H9 (cell line): ENCODE data around the gene UGT1A6. TPM values are rescaled to one million over a fixed set of nuclear protein-coding genes. Genes with fewer than 3 reads are reported as not detected.

ENCODE experiments used
- DNase-seq: peaks from one replicate; pipeline ENCODE4 v3.0.0-alpha.2; 2017
- H2AFZ ChIP-seq: one replicate; pipeline ENCODE4 v1.6.1; 2013; ENCODE audit warnings: mild to moderate bottlenecking, low read length, control low read depth, moderate library complexity
- H2AK5ac ChIP-seq: 2 replicates; pipeline ENCODE4 v1.6.1; 2013; ENCODE audit warnings: low read length, control low read depth, mixed read lengths; ENCODE audit not compliant: insufficient read length
- H2BK120ac ChIP-seq: one replicate; pipeline ENCODE4 v1.6.1; 2013; ENCODE audit warnings: low read depth, mild to moderate bottlenecking, low read length, control low read depth, inconsistent platforms; ENCODE audit not compliant: poor library complexity, severe bottlenecking
- H2BK12ac ChIP-seq: 2 replicates; pipeline ENCODE4 v1.6.1; 2013; ENCODE audit warnings: low read length, control low read depth, mixed read lengths, low read depth; ENCODE audit not compliant: insufficient read length
- H2BK15ac ChIP-seq: 2 replicates; pipeline ENCODE4 v1.6.1; 2013; ENCODE audit warnings: low read depth, low read length, control low read depth
- H2BK20ac ChIP-seq: one replicate; pipeline ENCODE4 v1.6.1; 2013; ENCODE audit warnings: low read depth, mild to moderate bottlenecking, low read length, control low read depth, inconsistent platforms; ENCODE audit not compliant: poor library complexity, severe bottlenecking
- H2BK5ac ChIP-seq: 2 replicates; pipeline ENCODE4 v1.6.1; 2013; ENCODE audit warnings: low read length, control low read depth, mixed read lengths; ENCODE audit not compliant: insufficient read length
- H3K14ac ChIP-seq: 2 replicates; pipeline ENCODE4 v1.6.1; 2013; ENCODE audit warnings: low read length, control low read depth; ENCODE audit not compliant: insufficient read depth
- H3K18ac ChIP-seq: 2 replicates; pipeline ENCODE4 v1.6.1; 2013; ENCODE audit warnings: low read depth, mild to moderate bottlenecking, mixed read lengths, low read length, control low read depth; ENCODE audit not compliant: insufficient read length
- H3K23ac ChIP-seq: 2 replicates; pipeline ENCODE4 v1.6.1; 2013; ENCODE audit warnings: low read length, control low read depth, mixed read lengths, low read depth; ENCODE audit not compliant: insufficient read length
- H3K23me2 ChIP-seq: 2 replicates; pipeline ENCODE4 v1.6.1; 2013; ENCODE audit warnings: low read depth, mild to moderate bottlenecking, mixed read lengths, low read length, control low read depth; ENCODE audit not compliant: insufficient read length, poor library complexity, severe bottlenecking
- H3K27ac ChIP-seq: 2 replicates; pipeline ENCODE4 v1.5.1; 2013; ENCODE audit warnings: low read length, control low read depth, mixed read lengths, low read depth; ENCODE audit not compliant: insufficient read length
- H3K27me3 ChIP-seq: 2 replicates; pipeline ENCODE4 v1.6.1; 2013; ENCODE audit warnings: low read length, control low read depth, inconsistent platforms; ENCODE audit not compliant: insufficient read depth
- H3K4ac ChIP-seq: 2 replicates; pipeline ENCODE4 v1.6.1; 2013; ENCODE audit warnings: low read depth, mild to moderate bottlenecking, control low read depth, inconsistent platforms, low read length, moderate library complexity
- H3K4me1 ChIP-seq: 2 replicates; pipeline ENCODE4 v1.6.1; 2013; ENCODE audit warnings: low read length, control low read depth, inconsistent platforms; ENCODE audit not compliant: insufficient read depth
- H3K4me2 ChIP-seq: 2 replicates; pipeline ENCODE4 v1.6.1; 2013; ENCODE audit warnings: low read length, control low read depth, mixed read lengths; ENCODE audit not compliant: insufficient read length, insufficient read depth
- H3K56ac ChIP-seq: 2 replicates; pipeline ENCODE4 v1.6.1; 2013; ENCODE audit warnings: low read depth, mild to moderate bottlenecking, mixed read lengths, low read length, control low read depth; ENCODE audit not compliant: insufficient read length
- H3K79me1 ChIP-seq: 2 replicates; pipeline ENCODE4 v1.6.1; 2013; ENCODE audit warnings: low read depth, mild to moderate bottlenecking, moderate library complexity, low read length, control low read depth, inconsistent platforms; ENCODE audit not compliant: insufficient read depth, poor library complexity, severe bottlenecking
- H3K79me2 ChIP-seq: 2 replicates; pipeline ENCODE4 v1.6.1; 2013; ENCODE audit warnings: low read length, control low read depth, inconsistent platforms; ENCODE audit not compliant: insufficient read depth
- H3K9ac ChIP-seq: 2 replicates; pipeline ENCODE4 v1.6.1; 2013; ENCODE audit warnings: low read length, control low read depth, mixed read lengths; ENCODE audit not compliant: insufficient read length; ENCODE audit errors: extremely low read depth
- H3K9me3 ChIP-seq: one replicate; pipeline ENCODE4 v1.6.1; 2013; ENCODE audit warnings: low read depth, low read length, inconsistent platforms; ENCODE audit not compliant: control insufficient read depth
- H3T11ph ChIP-seq: one replicate; pipeline ENCODE4 v1.6.1; 2013; ENCODE audit warnings: mild to moderate bottlenecking, low read length, control low read depth, inconsistent platforms
- H4K20me1 ChIP-seq: one replicate; pipeline ENCODE4 v1.6.1; 2013; ENCODE audit not compliant: control insufficient read depth, insufficient read length, insufficient read depth
- H4K5ac ChIP-seq: 2 replicates; pipeline ENCODE4 v1.6.1; 2013; ENCODE audit warnings: low read depth, mild to moderate bottlenecking, mixed read lengths, low read length, control low read depth; ENCODE audit not compliant: insufficient read length
- H4K8ac ChIP-seq: replicated peaks from 2 replicates; pipeline ENCODE4 v1.6.1; 2013; ENCODE audit warnings: low read length, control low read depth, mixed read lengths, low read depth; ENCODE audit not compliant: insufficient read length
- H4K91ac ChIP-seq: 2 replicates; pipeline ENCODE4 v1.6.1; 2013; ENCODE audit warnings: low read depth, mild to moderate bottlenecking, moderate library complexity, mixed read lengths, low read length, control low read depth; ENCODE audit not compliant: insufficient read length
- H3K27ac Mint-ChIP-seq, 3 experiments: 2 replicates in 2 of 3; 3 replicates in 1 of 3; pipeline ENCODE4 v1.8.0; 2020 to 2021; ENCODE audit warnings: mixed read lengths in 3 of 3, mild to moderate bottlenecking in 1 of 3, moderate library complexity in 1 of 3
- H3K27me3 Mint-ChIP-seq: 2 replicates; pipeline ENCODE4 v1.8.0; 2021; ENCODE audit warnings: low read depth, mild to moderate bottlenecking, moderate library complexity, mixed read lengths
- H3K36me3 Mint-ChIP-seq, 3 experiments: 2 replicates in 2 of 3; 3 replicates in 1 of 3; pipeline ENCODE4 v1.8.0; 2020 to 2021; ENCODE audit warnings: low read depth in 3 of 3, mixed read lengths in 3 of 3; ENCODE audit not compliant: insufficient read depth in 1 of 3
- H3K4me1 Mint-ChIP-seq, 2 experiments: 2 replicates each; pipeline ENCODE4 v1.8.0; 2020; ENCODE audit warnings: mixed read lengths in 2 of 2
- H3K4me3 Mint-ChIP-seq, 2 experiments: 2 replicates in 1 of 2; 3 replicates in 1 of 2; pipeline ENCODE4 v1.8.0; 2020 to 2021; ENCODE audit warnings: mild to moderate bottlenecking in 2 of 2, mixed read lengths in 2 of 2, moderate library complexity in 1 of 2
- H3K9me3 Mint-ChIP-seq, 2 experiments: 2 replicates in 1 of 2; 3 replicates in 1 of 2; pipeline ENCODE4 v1.8.0; 2020; ENCODE audit warnings: mild to moderate bottlenecking in 2 of 2, mixed read lengths in 2 of 2, moderate library complexity in 1 of 2
- total RNA-seq: library from RNA; stranded (reverse); gene quantifications from 2 replicates; pipeline ENCODE4 v1.2.1, GENCODE V29; 2021
- TF ChIP-seq, protein P1 (sequence below): fragments of 200-600 bp; sonication (generic); conservative IDR thresholded peaks from 3 replicates; pipeline ENCODE4 v1.8.0; 2021; ENCODE audit warnings: antibody characterized with exemption, mild to moderate bottlenecking

The UGT1A6 gene
- total RNA-seq, 1 experiment from 2014 or later = not detected

- H2AK5ac ChIP-seq = no peak overlapping the region
- no peak overlapping the region for H3T11ph ChIP-seq
- no peak overlapping the region for H4K8ac ChIP-seq
- no peaks in the 10 kb centered on the region for H4K20me1 ChIP-seq
- H2BK120ac ChIP-seq = no peak overlapping the region
- H3K27ac ChIP-seq = no peak overlapping the region
- no peak overlapping the region for H3K23ac ChIP-seq
- H3K4me2 ChIP-seq = no peak overlapping the region
- H3K79me1 ChIP-seq = no peaks in the 10 kb centered on the region
- no peak overlapping the region for H2BK20ac ChIP-seq
- no peak overlapping the region for H3K4me3 Mint-ChIP-seq
- no peak overlapping the region for H3K27ac Mint-ChIP-seq
- TF ChIP-seq, protein P1, sequence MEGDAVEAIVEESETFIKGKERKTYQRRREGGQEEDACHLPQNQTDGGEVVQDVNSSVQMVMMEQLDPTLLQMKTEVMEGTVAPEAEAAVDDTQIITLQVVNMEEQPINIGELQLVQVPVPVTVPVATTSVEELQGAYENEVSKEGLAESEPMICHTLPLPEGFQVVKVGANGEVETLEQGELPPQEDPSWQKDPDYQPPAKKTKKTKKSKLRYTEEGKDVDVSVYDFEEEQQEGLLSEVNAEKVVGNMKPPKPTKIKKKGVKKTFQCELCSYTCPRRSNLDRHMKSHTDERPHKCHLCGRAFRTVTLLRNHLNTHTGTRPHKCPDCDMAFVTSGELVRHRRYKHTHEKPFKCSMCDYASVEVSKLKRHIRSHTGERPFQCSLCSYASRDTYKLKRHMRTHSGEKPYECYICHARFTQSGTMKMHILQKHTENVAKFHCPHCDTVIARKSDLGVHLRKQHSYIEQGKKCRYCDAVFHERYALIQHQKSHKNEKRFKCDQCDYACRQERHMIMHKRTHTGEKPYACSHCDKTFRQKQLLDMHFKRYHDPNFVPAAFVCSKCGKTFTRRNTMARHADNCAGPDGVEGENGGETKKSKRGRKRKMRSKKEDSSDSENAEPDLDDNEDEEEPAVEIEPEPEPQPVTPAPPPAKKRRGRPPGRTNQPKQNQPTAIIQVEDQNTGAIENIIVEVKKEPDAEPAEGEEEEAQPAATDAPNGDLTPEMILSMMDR = no peak
- H3K14ac ChIP-seq = no peak overlapping the region
- no peaks in the 10 kb centered on the region for H3K9me3 ChIP-seq
- no peak overlapping the region for H2BK12ac ChIP-seq
- no peak overlapping the region for H2BK15ac ChIP-seq
- no peaks in the 10 kb centered on the region for H3K79me2 ChIP-seq
- no peaks in the 10 kb centered on the region for H3K23me2 ChIP-seq
- H4K5ac ChIP-seq = no peak overlapping the region
- H3K36me3 Mint-ChIP-seq = no peaks in the 10 kb centered on the region
- H4K91ac ChIP-seq = no peak overlapping the region
- H3K27me3 Mint-ChIP-seq = peaks cover 15% of the 10 kb centered on the region
- no peaks in the 10 kb centered on the region for H3K9me3 Mint-ChIP-seq
- no peak overlapping the region for H2AFZ ChIP-seq
- no peak overlapping the region for H2BK5ac ChIP-seq
- no peak overlapping the region for H3K4ac ChIP-seq
- H3K4me1 ChIP-seq = no peaks in the 10 kb centered on the region; the same call in 1 of the 2 replicates
- no peak overlapping the region for H3K56ac ChIP-seq
- no peak overlapping the region for H3K9ac ChIP-seq
- H3K4me1 Mint-ChIP-seq = peaks cover 2 to 5% of the 10 kb centered on the region in 2 experiments; a peak in 3 of 4 replicates
- no peak overlapping the region for H3K18ac ChIP-seq
- no peaks in the 10 kb centered on the region for H3K27me3 ChIP-seq
- no peak for DNase-seq
Observed at GRCh38 chr2:233673896-233674295, 18.8 kb upstream of the UGT1A6 start.
